Upper lobe of left lung (tissue), 6 donors: ENCODE results near the gene GARS1. TPM values are rescaled to one million over a fixed set of nuclear protein-coding genes. Genes with fewer than 3 reads are reported as not detected.

Experiments
- ATAC-seq, 2 donors: fragments of 200-7000 bp; cut with Tn5 transposase; one replicate each; pipeline ENCODE4 v1.9.1; 2022; ENCODE audit warnings: mild to moderate bottlenecking in 2 of 2, moderate library complexity in 2 of 2; ENCODE audit not compliant: low FRiP score in 2 of 2
- DNase-seq, 2 donors: peaks; one replicate each; pipeline ENCODE4 v3.0.0-alpha.2; 2019 to 2020
- H3K27ac ChIP-seq, 4 donors: fragments of 200-600 bp; sonication (generic); one replicate each; pipeline ENCODE4 v1.5.1; 2016 to 2019
- H3K27me3 ChIP-seq, 4 donors: fragments of 200-600 bp; sonication (generic); one replicate each; pipeline ENCODE4 v1.5.1; 2017 to 2019
- H3K36me3 ChIP-seq, 4 donors: fragments of 200-600 bp; sonication (generic); one replicate each; pipeline ENCODE4 v1.5.1; 2016 to 2019
- H3K4me1 ChIP-seq, 4 donors: fragments of 200-600 bp; sonication (generic); one replicate each; pipeline ENCODE4 v1.5.1; 2018 to 2019
- H3K4me3 ChIP-seq, 4 donors: fragments of 200-600 bp; sonication (generic); one replicate each; pipeline ENCODE4 v1.5.1; 2017 to 2019; ENCODE audit warnings: mild to moderate bottlenecking in 2 of 4, moderate library complexity in 1 of 4
- H3K9me3 ChIP-seq, 4 donors: fragments of 200-600 bp; sonication (generic); one replicate each; pipeline ENCODE4 v1.5.1; 2018 to 2019
- EP300 ChIP-seq, 4 donors: sonication (generic); formaldehyde crosslinking; IDR thresholded peaks; one replicate each; pipeline ENCODE4 v1.5.1; 2017; ENCODE audit warnings: antibody characterized with exemption in 4 of 4, control low read depth in 2 of 4
- POLR2A ChIP-seq, 4 donors: fragments of 450-650 bp; IDR thresholded peaks; one replicate each; pipeline ENCODE4 v1.5.1; 2016 to 2017; ENCODE audit warnings: antibody characterized with exemption in 4 of 4, mild to moderate bottlenecking in 2 of 4
- POLR2AphosphoS5 ChIP-seq, 2 donors: sonication (generic); formaldehyde crosslinking; IDR thresholded peaks; one replicate each; pipeline ENCODE4 v1.5.1; 2017; ENCODE audit warnings: antibody characterized with exemption in 2 of 2
- WGBS, 2 donors: methylation state at CpG; one replicate each; pipeline ENCODE4 v1.1.5; 2017 to 2018; 5-methylcytosine and 5-hydroxymethylcytosine counted together
- total RNA-seq, 6 donors: library from RNA; depleted of rRNA in 4 of 6; stranded (reverse); fragments of >200 nt in 4 of 6; gene quantifications; one replicate each; pipeline versions ENCODE4 v1.1.0 to v1.2.1, GENCODE V29; 2016 to 2021
- TF ChIP-seq, protein P1 (sequence below), 6 experiments: fragments of 450-650 bp in 4 of 6; fragments of 200-600 bp in 2 of 6; sonication (generic) in 2 of 6; IDR thresholded peaks; one replicate each; pipeline ENCODE4 v1.5.1; 2016 to 2019; ENCODE audit warnings: antibody characterized with exemption in 6 of 6
- donor health status: DM: no; HTN: no; CAD: no; lungs with moderate emphysema.
- donor health status: DM: no; HTN: yes; CAD: no; lungs with severe emphysema.

Gene GARS1
- total RNA-seq, 6 donors from 2014 or later = 59.5 to 107 (median 81.6) TPM

DNA sequence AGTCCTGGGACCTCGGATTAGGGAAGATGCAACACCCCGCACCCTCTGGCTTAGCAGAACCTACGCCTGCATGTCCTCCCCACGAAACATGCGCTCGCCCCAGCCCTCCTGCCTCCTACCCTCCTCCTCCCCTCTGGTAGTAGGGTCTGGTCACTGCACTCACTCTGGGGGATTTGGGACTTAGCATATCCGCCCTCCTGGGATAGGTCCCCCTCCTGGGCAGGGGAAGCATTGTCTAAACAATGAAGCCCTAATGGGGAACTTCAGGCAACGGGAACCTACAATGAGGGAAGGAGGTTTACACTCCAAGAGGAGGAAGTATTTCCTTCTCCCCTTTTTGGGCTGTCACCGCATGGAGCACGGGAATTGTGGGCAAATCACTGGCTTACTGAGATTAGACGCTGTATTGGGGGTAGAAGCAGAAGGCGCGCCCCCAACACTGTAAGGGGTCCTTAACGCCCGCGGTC, 86.7 kb downstream of the GARS1 start:
- Histone ChIP-seq H3K4me3 (peak overlapping the region in 3 of 4 donors; percentile 39 to 50 (median 47)), H3K27ac (no peak overlapping the region), H3K4me1 (peaks cover 13 to 18% (median 18%) of the 10 kb centered on the region in 4 donors), H3K9me3 (no peaks in the 10 kb centered on the region), H3K36me3 (no peaks in the 10 kb centered on the region), H3K27me3 (peaks cover 0 to 25% (median 13%) of the 10 kb centered on the region in 4 donors)
- no peak for ATAC-seq
- no peak for DNase-seq
- 19 to 20% methylated on average over 16 of the region's 16 CpGs for WGBS, 2 donors
- TF ChIP-seq EP300 (IDR thresholded peaks at IDR 0.05) (no peak), POLR2A (IDR thresholded peaks at IDR 0.05) (no peak), POLR2AphosphoS5 (IDR thresholded peaks at IDR 0.05) (no peak)
- TF ChIP-seq, protein P1, sequence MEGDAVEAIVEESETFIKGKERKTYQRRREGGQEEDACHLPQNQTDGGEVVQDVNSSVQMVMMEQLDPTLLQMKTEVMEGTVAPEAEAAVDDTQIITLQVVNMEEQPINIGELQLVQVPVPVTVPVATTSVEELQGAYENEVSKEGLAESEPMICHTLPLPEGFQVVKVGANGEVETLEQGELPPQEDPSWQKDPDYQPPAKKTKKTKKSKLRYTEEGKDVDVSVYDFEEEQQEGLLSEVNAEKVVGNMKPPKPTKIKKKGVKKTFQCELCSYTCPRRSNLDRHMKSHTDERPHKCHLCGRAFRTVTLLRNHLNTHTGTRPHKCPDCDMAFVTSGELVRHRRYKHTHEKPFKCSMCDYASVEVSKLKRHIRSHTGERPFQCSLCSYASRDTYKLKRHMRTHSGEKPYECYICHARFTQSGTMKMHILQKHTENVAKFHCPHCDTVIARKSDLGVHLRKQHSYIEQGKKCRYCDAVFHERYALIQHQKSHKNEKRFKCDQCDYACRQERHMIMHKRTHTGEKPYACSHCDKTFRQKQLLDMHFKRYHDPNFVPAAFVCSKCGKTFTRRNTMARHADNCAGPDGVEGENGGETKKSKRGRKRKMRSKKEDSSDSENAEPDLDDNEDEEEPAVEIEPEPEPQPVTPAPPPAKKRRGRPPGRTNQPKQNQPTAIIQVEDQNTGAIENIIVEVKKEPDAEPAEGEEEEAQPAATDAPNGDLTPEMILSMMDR (IDR thresholded peaks at IDR 0.05) = no peak

DNA sequence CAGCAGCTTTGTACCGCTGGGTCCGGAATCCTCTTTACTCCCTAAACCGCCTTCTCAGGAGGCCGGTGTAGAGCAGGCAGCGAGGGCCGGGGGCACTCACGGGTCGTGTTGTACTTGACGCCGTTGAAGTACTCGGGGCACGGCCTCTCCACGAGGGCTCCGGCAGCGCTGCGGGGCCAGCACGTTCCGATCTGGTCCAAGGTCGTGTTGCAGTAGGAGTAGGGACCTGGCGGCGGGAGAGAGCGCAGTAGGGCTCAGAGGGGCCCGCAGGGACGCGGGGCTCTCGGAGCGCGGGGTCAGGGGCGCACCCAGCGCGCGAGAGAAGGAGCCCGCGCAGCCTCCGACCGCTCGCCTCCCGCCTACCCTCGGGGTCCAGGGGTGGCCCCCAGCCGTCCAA, 87.1 kb downstream of the GARS1 start:
- ATAC-seq = peak; percentile 23 to 27
- DNase-seq = peak in 1 of 2 donors; percentile 85
- H3K27me3 ChIP-seq = peaks cover 0 to 25% (median 13%) of the 10 kb centered on the region in 4 donors
- no peaks in the 10 kb centered on the region for H3K9me3 ChIP-seq
- H3K4me1 ChIP-seq = peaks cover 13 to 18% (median 18%) of the 10 kb centered on the region in 4 donors
- TF ChIP-seq POLR2A (IDR thresholded peaks at IDR 0.05) (no peak), POLR2AphosphoS5 (IDR thresholded peaks at IDR 0.05) (no peak), EP300 (IDR thresholded peaks at IDR 0.05) (no peak)
- TF ChIP-seq, protein P1 (IDR thresholded peaks at IDR 0.05) = no peak
- no peaks in the 10 kb centered on the region for H3K36me3 ChIP-seq
- WGBS, 2 donors = 0 to 3% methylated on average over 2 to 31 of the region's 40 CpGs
- no peak overlapping the region for H3K27ac ChIP-seq
- H3K4me3 ChIP-seq = peak overlapping the region; percentile 1 to 50 (median 43)

DNA sequence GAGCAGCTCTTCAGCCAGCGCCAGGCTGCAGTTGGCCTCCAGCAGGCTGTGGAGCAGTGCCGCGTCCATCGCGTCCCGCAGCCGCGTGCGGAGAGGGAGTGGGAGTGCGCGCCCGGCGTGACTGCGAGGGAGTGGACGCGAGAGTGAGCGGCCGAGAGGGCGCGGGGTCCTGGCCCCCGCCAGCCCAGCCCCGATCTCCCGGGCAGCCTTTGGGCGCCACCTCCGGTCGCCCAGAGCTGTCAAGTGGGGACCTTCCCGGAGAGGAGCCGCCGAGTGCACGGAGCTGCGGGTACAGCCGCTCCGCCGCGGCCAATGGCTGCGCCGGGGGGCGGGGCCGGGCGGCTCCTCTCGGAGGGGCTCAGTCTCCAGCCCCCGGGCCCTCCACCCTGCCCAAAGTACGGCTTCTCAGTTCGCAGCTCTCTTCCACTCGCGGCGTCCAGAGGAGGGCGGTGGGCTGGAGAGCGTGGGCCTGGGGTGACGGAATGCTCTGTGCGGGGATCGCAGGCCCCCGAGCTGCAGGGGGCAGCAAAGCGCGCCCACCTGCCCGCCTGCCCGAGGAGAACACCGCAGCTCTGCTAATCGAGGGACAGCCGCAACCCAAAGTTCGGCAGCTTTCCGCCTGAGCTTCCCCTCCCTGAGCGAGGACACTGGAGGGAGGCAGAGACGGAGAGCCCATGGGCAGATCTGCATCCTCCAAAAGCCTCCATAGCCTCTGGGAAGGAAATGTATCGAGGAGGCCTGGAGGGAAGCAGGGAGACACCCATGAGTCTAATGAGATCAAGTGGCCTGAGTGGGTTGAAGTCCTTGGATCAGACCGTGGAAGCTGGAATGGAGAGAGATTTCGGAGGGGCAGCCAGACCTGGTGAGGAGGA, 87.8 kb downstream of the GARS1 start, which contains the start of gene CRHR2:
CRHR2 (minus strand) TSS at position 245 of the 872 bp plus-strand sequence; CDS start at position 69, 176 bp downstream.
- DNase-seq = peak; percentile 47 to 87

DNA sequence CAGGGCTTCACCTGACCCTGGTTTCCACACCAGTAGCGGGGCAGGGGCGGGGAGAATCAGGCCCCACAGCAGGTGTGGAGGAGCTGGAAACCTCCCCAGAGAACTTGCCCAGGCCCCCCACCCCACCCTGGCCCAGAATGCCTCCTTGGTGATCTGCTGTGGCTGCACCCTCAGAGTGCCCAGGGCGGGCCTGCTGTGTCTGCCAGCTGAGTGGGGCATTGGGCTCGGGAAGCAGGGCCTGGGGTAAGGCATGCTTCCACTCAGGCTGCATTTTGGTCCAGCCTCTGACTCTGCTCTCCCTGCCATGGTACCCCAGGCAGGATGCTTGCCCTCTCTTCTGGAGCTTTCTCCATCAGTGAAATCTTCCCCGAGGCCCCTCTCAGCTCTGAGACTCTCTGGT, 88.6 kb downstream of the GARS1 start:
- H3K27me3 ChIP-seq = peaks cover 0 to 25% (median 13%) of the 10 kb centered on the region in 4 donors
- ATAC-seq (no peak), DNase-seq (no peak)
- H3K4me3 ChIP-seq = no peak overlapping the region
- H3K27ac ChIP-seq = no peak overlapping the region
- TF ChIP-seq, protein P1 (IDR thresholded peaks at IDR 0.05) = no peak
- H3K9me3 ChIP-seq = no peaks in the 10 kb centered on the region
- 85 to 86% methylated on average over 3 to 5 of the region's 5 CpGs for WGBS, 2 donors
- H3K36me3 ChIP-seq = no peaks in the 10 kb centered on the region
- H3K4me1 ChIP-seq = peaks cover 13 to 18% (median 18%) of the 10 kb centered on the region in 4 donors

More for the DNA sequence above, 87.8 kb downstream of the GARS1 start, which contains the start of gene CRHR2:
- Histone ChIP-seq H3K27ac (no peak within 1 kb of the TSS), H3K9me3 (no peaks in the 10 kb centered on the region), H3K4me1 (peaks cover 13 to 18% (median 18%) of the 10 kb centered on the region in 4 donors), H3K4me3 (peak within 1 kb of the TSS; percentile 1 to 50 (median 43)), H3K27me3 (peaks cover 0 to 25% (median 13%) of the 10 kb centered on the region in 4 donors), H3K36me3 (no peaks in the 10 kb centered on the region)
- TF ChIP-seq POLR2A (IDR thresholded peaks at IDR 0.05) = no peak
- TF ChIP-seq, protein P1 (IDR thresholded peaks at IDR 0.05) = peak in 5 of 6 experiments; percentile 17 to 52 (median 35)
- peak; percentile 3 to 68 for ATAC-seq
- WGBS, 2 donors = 5 to 30% methylated on average over 9 to 55 of the region's 67 CpGs

Other genes with a start within 250 kb of the GARS1 start
- 10 to 100 TPM; 24.7 to 71.2 (median 38.0) TPM for gene NOD1, start 116.1 kb upstream of the GARS1 start, total RNA-seq
- 10 to 100 TPM; 12.6 to 26.2 (median 22.2) TPM for gene GGCT, start 90.0 kb upstream of the GARS1 start, total RNA-seq
- 1 to 10 TPM in 1 of 6 donors, under 1 TPM in 3, not detected in 2; 0.10 to 1.0 (median 0.44) TPM for gene CRHR2, start 87.6 kb downstream of the GARS1 start, total RNA-seq
- gene INMT, start 157.3 kb downstream of the GARS1 start, total RNA-seq = 100 to 1,000 TPM in 5 of 6 donors, 10 to 100 TPM in 1; 70.5 to 447 (median 322) TPM
- 10 to 100 TPM in 5 of 6 donors, 1 to 10 TPM in 1; 7.7 to 43.0 (median 19.4) TPM for gene MINDY4, start 176.5 kb downstream of the GARS1 start, total RNA-seq